Measurements from ENCODE around the gene CENPVL2. TPM values are rescaled to one million over a fixed set of nuclear protein-coding genes. Genes with fewer than 3 reads are reported as not detected.
"Not testable (repeated sequence)": the region's sequence is repeated elsewhere in the genome, so short reads cannot be mapped to it uniquely, and the experiment has no call there.

Gene CENPVL2
- total RNA-seq, 1 experiment from 2014 or later: 1.5 TPM

DNA sequence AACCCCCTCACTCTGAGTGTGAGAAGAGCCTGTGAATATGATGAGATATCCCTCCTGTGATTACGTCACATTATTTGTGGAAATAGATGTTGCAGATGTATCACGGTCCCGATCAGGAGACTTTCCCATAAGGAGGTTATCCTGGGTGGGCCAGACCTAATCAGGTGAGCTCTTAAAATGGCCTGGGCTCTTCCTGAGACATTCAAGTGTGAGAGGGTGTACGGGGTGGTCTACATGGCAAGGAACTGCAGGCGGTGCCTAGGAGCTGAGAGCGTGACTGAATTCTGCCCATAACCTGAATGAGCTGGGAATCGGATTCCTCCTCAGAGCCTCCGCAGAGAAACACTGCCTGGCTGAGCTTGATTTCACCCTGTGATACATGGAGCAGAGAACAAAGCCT lies 14.8 kb upstream of the CENPVL2 start:
- no peak for DNase-seq (ENCODE audit: low spot score)
- POLR2A ChIA-PET (ENCODE audit: low non-redundant PET): no interaction called here
- Histone ChIP-seq H3K36me3 (ENCODE audit: insufficient read depth, low read length, poor library complexity, severe bottlenecking) (no peaks in the 10 kb centered on the region), H3K4me1 (ENCODE audit: insufficient read depth, low read length, poor library complexity, severe bottlenecking) (no peaks in the 10 kb centered on the region), H3K9me3 (ENCODE audit: low read depth, low read length, poor library complexity, severe bottlenecking) (no peaks in the 10 kb centered on the region), H3K4me3 (ENCODE audit: low read depth, low read length, poor library complexity, severe bottlenecking) (no peak overlapping the region), H3K27ac (ENCODE audit: low read depth, low read length, poor library complexity, severe bottlenecking) (no peak overlapping the region), H3K27me3 (replicated peaks; ENCODE audit: insufficient read depth, low read depth, low read length, poor library complexity) (peaks cover 2% of the 10 kb centered on the region)
- intact Hi-C loops (cut with micrococcal nuclease; ENCODE audit: unreplicated experiment): no loop called here
- CTCF ChIA-PET: no interaction called here
- no peak for TF ChIP-seq EZH2 (IDR thresholded peaks at IDR 0.05; ENCODE audit: borderline replicate concordance, low read depth, low read length, poor library complexity, severe bottlenecking)
- TF ChIP-seq, protein P1, sequence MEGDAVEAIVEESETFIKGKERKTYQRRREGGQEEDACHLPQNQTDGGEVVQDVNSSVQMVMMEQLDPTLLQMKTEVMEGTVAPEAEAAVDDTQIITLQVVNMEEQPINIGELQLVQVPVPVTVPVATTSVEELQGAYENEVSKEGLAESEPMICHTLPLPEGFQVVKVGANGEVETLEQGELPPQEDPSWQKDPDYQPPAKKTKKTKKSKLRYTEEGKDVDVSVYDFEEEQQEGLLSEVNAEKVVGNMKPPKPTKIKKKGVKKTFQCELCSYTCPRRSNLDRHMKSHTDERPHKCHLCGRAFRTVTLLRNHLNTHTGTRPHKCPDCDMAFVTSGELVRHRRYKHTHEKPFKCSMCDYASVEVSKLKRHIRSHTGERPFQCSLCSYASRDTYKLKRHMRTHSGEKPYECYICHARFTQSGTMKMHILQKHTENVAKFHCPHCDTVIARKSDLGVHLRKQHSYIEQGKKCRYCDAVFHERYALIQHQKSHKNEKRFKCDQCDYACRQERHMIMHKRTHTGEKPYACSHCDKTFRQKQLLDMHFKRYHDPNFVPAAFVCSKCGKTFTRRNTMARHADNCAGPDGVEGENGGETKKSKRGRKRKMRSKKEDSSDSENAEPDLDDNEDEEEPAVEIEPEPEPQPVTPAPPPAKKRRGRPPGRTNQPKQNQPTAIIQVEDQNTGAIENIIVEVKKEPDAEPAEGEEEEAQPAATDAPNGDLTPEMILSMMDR (conservative IDR thresholded peaks at IDR 0.05; ENCODE audit: low read depth, low read length): no peak
- no TSS peak for BruUV-seq (replicated peaks)

DNA sequence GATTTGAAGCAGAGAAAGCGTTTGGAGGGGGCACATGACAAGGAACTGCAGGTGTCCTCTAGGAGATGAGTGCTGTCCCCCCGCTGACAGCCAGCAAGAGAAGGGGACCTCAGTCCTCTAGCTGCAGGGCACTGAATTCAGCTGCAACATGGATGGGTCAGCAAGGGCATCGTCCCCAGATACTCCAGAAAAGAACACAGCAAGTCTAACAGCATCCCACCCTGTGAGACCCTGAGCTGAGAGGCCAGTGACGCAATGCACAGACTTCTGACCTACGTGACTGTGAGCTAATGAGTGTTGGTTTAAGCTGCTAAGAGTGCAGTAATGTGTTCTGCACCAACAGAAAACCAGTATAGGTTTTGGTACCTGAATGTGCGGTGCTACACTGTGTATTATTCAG lies 11.6 kb upstream of the CENPVL2 start:
- TF ChIP-seq, protein P1 (conservative IDR thresholded peaks at IDR 0.05; ENCODE audit: low read depth, low read length): no peak
- TF ChIP-seq EZH2 (IDR thresholded peaks at IDR 0.05; ENCODE audit: borderline replicate concordance, low read depth, low read length, poor library complexity, severe bottlenecking): no peak
- Histone ChIP-seq H3K4me1 (ENCODE audit: insufficient read depth, low read length, poor library complexity, severe bottlenecking) (no peaks in the 10 kb centered on the region), H3K27me3 (replicated peaks; ENCODE audit: insufficient read depth, low read depth, low read length, poor library complexity) (no peaks in the 10 kb centered on the region), H3K27ac (ENCODE audit: low read depth, low read length, poor library complexity, severe bottlenecking) (no peak overlapping the region), H3K4me3 (ENCODE audit: low read depth, low read length, poor library complexity, severe bottlenecking) (no peak overlapping the region), H3K9me3 (ENCODE audit: low read depth, low read length, poor library complexity, severe bottlenecking) (no peaks in the 10 kb centered on the region), H3K36me3 (ENCODE audit: insufficient read depth, low read length, poor library complexity, severe bottlenecking) (no peaks in the 10 kb centered on the region)
- no TSS peak for BruUV-seq (replicated peaks)
- ChIA-PET CTCF (no interaction called here), POLR2A (ENCODE audit: low non-redundant PET) (no interaction called here)
- DNase-seq (ENCODE audit: low spot score): no peak
- intact Hi-C loops (cut with micrococcal nuclease; ENCODE audit: unreplicated experiment): no loop called here

DNA sequence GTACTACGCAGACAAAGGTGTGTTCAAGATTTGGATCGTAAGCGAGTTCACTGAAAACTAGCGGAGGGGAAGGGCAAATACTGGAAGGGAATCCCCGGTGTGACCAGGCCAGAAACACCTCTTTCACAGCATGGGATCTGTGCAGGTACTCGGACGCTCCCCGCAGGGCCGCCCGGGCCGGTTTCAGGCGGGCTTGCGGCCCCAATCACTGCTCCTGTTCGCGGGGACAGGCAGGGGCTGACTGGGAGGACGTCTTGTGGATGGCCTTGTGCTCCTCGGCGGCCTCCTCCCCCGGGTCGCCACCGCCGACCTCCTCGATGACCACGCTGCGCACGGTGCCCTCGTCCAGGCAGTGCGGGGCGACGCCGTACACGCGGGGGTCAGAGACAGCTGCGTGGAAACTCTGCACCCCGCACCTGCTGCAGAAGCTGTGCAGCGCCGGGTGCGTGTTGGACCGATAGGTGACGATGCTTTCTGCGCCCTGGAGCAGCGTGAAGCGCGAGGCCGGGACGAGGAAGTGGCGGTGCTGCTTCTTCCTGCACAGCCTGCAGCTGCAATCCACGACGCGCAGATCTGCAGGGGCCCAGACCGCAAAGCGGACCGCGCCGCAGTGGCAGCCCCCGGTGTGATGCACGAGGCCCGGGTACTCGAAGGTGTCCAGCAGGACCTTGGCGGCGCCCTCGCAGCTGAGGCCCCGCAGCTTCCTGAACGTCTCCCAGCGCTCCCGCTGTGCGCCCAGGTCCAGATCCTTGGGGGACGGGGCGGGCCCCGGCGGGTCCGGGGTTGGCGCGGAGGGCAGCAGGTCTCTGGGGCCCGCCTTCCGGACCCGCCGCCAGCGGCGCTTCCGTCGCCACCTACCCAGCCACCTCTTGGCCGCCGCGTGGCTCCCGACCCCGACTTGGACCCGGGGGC lies 567 bp downstream of the CENPVL2 start:
- intact Hi-C loops (cut with micrococcal nuclease; ENCODE audit: unreplicated experiment); H3K27me3 ChIP-seq (replicated peaks; ENCODE audit: insufficient read depth, low read depth, low read length, poor library complexity); H3K9me3 ChIP-seq (ENCODE audit: low read depth, low read length, poor library complexity, severe bottlenecking); H3K4me3 ChIP-seq (ENCODE audit: low read depth, low read length, poor library complexity, severe bottlenecking); H3K36me3 ChIP-seq (ENCODE audit: insufficient read depth, low read length, poor library complexity, severe bottlenecking); DNase-seq (ENCODE audit: low spot score); POLR2A ChIA-PET (ENCODE audit: low non-redundant PET); H3K27ac ChIP-seq (ENCODE audit: low read depth, low read length, poor library complexity, severe bottlenecking); BruUV-seq (replicated peaks); CTCF ChIA-PET; H3K4me1 ChIP-seq (ENCODE audit: insufficient read depth, low read length, poor library complexity, severe bottlenecking): not testable (repeated sequence)

DNA sequence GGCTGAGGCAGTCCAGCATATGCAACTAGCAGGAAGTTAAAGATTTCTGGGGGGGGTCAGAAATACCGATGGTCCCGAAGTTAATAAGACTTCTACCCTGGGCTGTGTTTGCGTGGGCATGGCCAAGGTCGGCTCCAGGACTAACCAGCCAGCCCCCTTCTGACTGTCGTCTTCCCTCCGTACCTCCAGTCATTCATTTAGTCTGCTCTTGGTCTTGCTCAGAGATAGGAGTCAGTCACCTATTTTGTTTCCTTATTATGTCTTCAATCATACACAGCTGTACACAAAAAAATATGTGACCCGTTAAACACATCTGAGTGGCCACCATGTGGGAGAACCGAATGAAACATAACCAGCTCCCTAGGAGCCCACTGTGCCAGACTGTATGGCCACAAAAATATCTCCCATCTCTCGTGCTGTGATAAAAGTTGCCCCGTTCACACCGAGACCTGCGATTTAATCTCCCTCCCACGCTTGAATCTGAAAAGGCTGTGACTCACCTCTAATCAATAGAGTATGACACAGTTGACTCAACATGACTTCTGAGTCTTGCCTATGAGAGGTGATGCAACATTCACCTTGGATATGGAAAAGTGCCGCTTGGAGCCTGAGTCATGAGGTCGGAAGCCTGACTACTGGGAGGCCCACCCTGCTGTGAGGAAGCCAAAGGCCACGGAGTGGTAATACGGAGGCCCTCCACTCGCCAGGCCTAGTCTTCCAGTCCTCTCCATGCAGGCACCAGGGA lies 2.8 kb downstream of the CENPVL2 start:
- H3K4me3 ChIP-seq (ENCODE audit: low read depth, low read length, poor library complexity, severe bottlenecking); H3K9me3 ChIP-seq (ENCODE audit: low read depth, low read length, poor library complexity, severe bottlenecking); H3K27ac ChIP-seq (ENCODE audit: low read depth, low read length, poor library complexity, severe bottlenecking); CTCF ChIA-PET; BruUV-seq (replicated peaks); DNase-seq (ENCODE audit: low spot score); POLR2A ChIA-PET (ENCODE audit: low non-redundant PET); H3K4me1 ChIP-seq (ENCODE audit: insufficient read depth, low read length, poor library complexity, severe bottlenecking); H3K36me3 ChIP-seq (ENCODE audit: insufficient read depth, low read length, poor library complexity, severe bottlenecking); H3K27me3 ChIP-seq (replicated peaks; ENCODE audit: insufficient read depth, low read depth, low read length, poor library complexity); intact Hi-C loops (cut with micrococcal nuclease; ENCODE audit: unreplicated experiment): not testable (repeated sequence)
